HepG2 (cell line): ENCODE data around the gene DCAF12L2. TPM values are rescaled to one million over a fixed set of nuclear protein-coding genes. Genes with fewer than 3 reads are reported as not detected.

Experiments
- ATAC-seq: fragments of 200-7000 bp; cut with Tn5 transposase; 3 replicates; pipeline ENCODE4 v1.9.1; 2020; ENCODE audit warnings: mild to moderate bottlenecking, moderate library complexity
- BruUV-seq: library from RNA; stranded (reverse); fragments of 400-500 nt; replicated peaks from 2 replicates; lab custom pipeline; 2021; lab: Mats Ljungman, UMichigan
- CTCF ChIA-PET: fragments of 300-600 bp; formaldehyde crosslinking; extraction: SDS; loops from one replicate; lab custom pipeline; 2021; ENCODE audit warnings: low total read pairs, inconsistent platforms, low intra/inter-chr PET ratio; lab: Yijun Ruan, JAX
- POLR2A ChIA-PET: fragments of 350-600 bp; sonication (Branson Sonifier 250); formaldehyde crosslinking; loops from one replicate; lab custom pipeline; 2020; ENCODE audit warnings: antibody characterized with exemption, inconsistent platforms; lab: Yijun Ruan, JAX
- DNase-seq: peaks from one replicate; pipeline ENCODE4 v3.0.0-alpha.2; 2015; ENCODE audit warnings: low spot score
- FAIRE-seq: peaks from 3 replicates; lab custom pipeline; 2011; peaks lifted over from hg19 to GRCh38; lab: Jason Lieb, UNC
- H2AFZ ChIP-seq: one replicate; pipeline ENCODE4 v1.6.1; 2011; ENCODE audit warnings: low read length, inconsistent platforms
- H3K27ac ChIP-seq: fragments of 300-600 bp; 3 replicates; pipeline ENCODE4 v1.8.0; 2011; ENCODE audit warnings: mixed run types, mild to moderate bottlenecking, mixed read lengths, low read length, inconsistent platforms; ENCODE audit not compliant: insufficient read depth; ENCODE audit errors: extremely low read length
- H3K27me3 ChIP-seq, 2 experiments: fragments of 200-600 bp in 1 of 2; 2 replicates in 1 of 2; 3 replicates in 1 of 2; pipeline versions ENCODE4 v1.6.0 to v1.8.0; 2011; ENCODE audit warnings: low read length in 2 of 2, mild to moderate bottlenecking in 2 of 2, moderate library complexity in 2 of 2, inconsistent platforms in 1 of 2; ENCODE audit not compliant: insufficient read depth in 2 of 2, control insufficient read depth in 1 of 2
- H3K36me3 ChIP-seq, 2 experiments: fragments of 200-600 bp in 1 of 2; replicated peaks in 1 of 2; 2 replicates in 1 of 2; 3 replicates in 1 of 2; pipeline versions ENCODE4 v1.5.1 to v1.8.0; 2011; ENCODE audit warnings: low read length in 2 of 2, inconsistent platforms in 1 of 2; ENCODE audit not compliant: insufficient read depth in 2 of 2, control insufficient read depth in 1 of 2
- H3K4me1 ChIP-seq: 2 replicates; pipeline ENCODE4 v1.5.1; 2012; ENCODE audit warnings: low read length, inconsistent platforms; ENCODE audit not compliant: insufficient read depth
- H3K4me2 ChIP-seq: 2 replicates; pipeline ENCODE4 v1.6.0; 2011; ENCODE audit warnings: low read depth, low read length, inconsistent platforms
- H3K4me3 ChIP-seq, 3 experiments: fragments of 200-600 bp in 1 of 3; sonication (generic), shearing (Covaris generic) in 1 of 3; replicated peaks in 1 of 3; 2 replicates each; pipeline ENCODE4 v1.5.1; 2011 to 2016; ENCODE audit warnings: low read length in 3 of 3, inconsistent platforms in 2 of 3, low read depth in 2 of 3, mild to moderate bottlenecking in 2 of 3, control low read depth in 1 of 3, mixed read lengths in 1 of 3; ENCODE audit not compliant: insufficient read depth in 1 of 3
- H3K79me2 ChIP-seq: one replicate; pipeline ENCODE4 v1.6.1; 2011; ENCODE audit warnings: low read length, inconsistent platforms; ENCODE audit not compliant: insufficient read depth
- H3K9ac ChIP-seq: 2 replicates; pipeline ENCODE4 v1.6.0; 2011; ENCODE audit warnings: mild to moderate bottlenecking, low read depth, low read length, inconsistent platforms; ENCODE audit not compliant: insufficient read depth
- H3K9me3 ChIP-seq: 2 replicates; pipeline ENCODE4 v1.5.1; 2012; ENCODE audit warnings: mild to moderate bottlenecking, low read length
- H4K20me1 ChIP-seq: 2 replicates; pipeline ENCODE4 v1.6.0; 2011; ENCODE audit warnings: inconsistent platforms, mild to moderate bottlenecking, low read length, moderate library complexity; ENCODE audit not compliant: insufficient read depth
- BHLHE40 ChIP-seq: IDR thresholded peaks from 2 replicates; pipeline ENCODE4 v1.6.1; 2011; ENCODE audit warnings: low read length, improper control_type of control experiment
- FOXJ3 ChIP-seq: sonication (generic); formaldehyde crosslinking; IDR thresholded peaks from 2 replicates; pipeline ENCODE4 v1.4.0; 2020; ENCODE audit warnings: missing genetic modification reagents, mild to moderate bottlenecking, borderline replicate concordance
- MXD1 ChIP-seq: sonication (generic); formaldehyde crosslinking; IDR thresholded peaks from 2 replicates; pipeline ENCODE4 v1.4.0; 2020; ENCODE audit warnings: mild to moderate bottlenecking, missing genetic modification reagents
- NFYC ChIP-seq: IDR thresholded peaks from 2 replicates; pipeline ENCODE4 v1.6.1; 2016; ENCODE audit warnings: missing genetic modification reagents, missing compliant biosample characterization
- NKX3-1 ChIP-seq: sonication (generic); formaldehyde crosslinking; IDR thresholded peaks from 2 replicates; pipeline ENCODE4 v1.5.0; 2020; ENCODE audit warnings: missing genetic modification reagents
- NPAS2 ChIP-seq: sonication (generic); formaldehyde crosslinking; IDR thresholded peaks from 2 replicates; pipeline ENCODE4 v1.8.0; 2022; ENCODE audit warnings: mild to moderate bottlenecking, missing genetic modification reagents, borderline replicate concordance
- PHF8 ChIP-seq: sonication (generic); formaldehyde crosslinking; IDR thresholded peaks from 2 replicates; pipeline ENCODE4 v1.5.0; 2020; ENCODE audit warnings: missing genetic modification reagents
- POLR2AphosphoS2 ChIP-seq: IDR thresholded peaks from 2 replicates; pipeline ENCODE4 v1.6.1; 2011; ENCODE audit warnings: low read depth, low read length, improper control_type of control experiment
- PPARG ChIP-seq: conservative IDR thresholded peaks from 2 replicates; pipeline ENCODE4 v1.6.1; 2016; ENCODE audit warnings: missing biosample characterization, missing genetic modification reagents
- RBFOX2 ChIP-seq: fragments of 200-400 bp; formaldehyde crosslinking; IDR thresholded peaks from 2 replicates; pipeline ENCODE4 v1.6.1; 2017; ENCODE audit warnings: low read depth, mild to moderate bottlenecking, low read length
- RFX3 ChIP-seq: IDR thresholded peaks from 2 replicates; pipeline ENCODE4 v1.6.1; 2016; ENCODE audit warnings: missing biosample characterization, missing genetic modification reagents
- SNRNP70 ChIP-seq: fragments of 200-400 bp; formaldehyde crosslinking; IDR thresholded peaks from 2 replicates; pipeline ENCODE4 v1.6.1; 2017; ENCODE audit warnings: mild to moderate bottlenecking, low read depth, low read length, moderate library complexity
- ZKSCAN1 ChIP-seq: fragments of 150-350 bp; IDR thresholded peaks from 2 replicates; pipeline ENCODE4 v1.6.1; 2014; ENCODE audit warnings: low read length
- ZNF597 ChIP-seq: sonication (generic); formaldehyde crosslinking; IDR thresholded peaks from 2 replicates; pipeline ENCODE4 v1.5.0; 2020; ENCODE audit warnings: missing genetic modification reagents
- ZNF782 ChIP-seq: sonication (generic); formaldehyde crosslinking; IDR thresholded peaks from 2 replicates; pipeline ENCODE4 v1.4.0; 2020; ENCODE audit warnings: missing genetic modification reagents, mild to moderate bottlenecking, borderline replicate concordance
- ZNF790 ChIP-seq: sonication (generic); formaldehyde crosslinking; IDR thresholded peaks from 2 replicates; pipeline ENCODE4 v1.8.0; 2022; ENCODE audit warnings: missing genetic modification reagents, mild to moderate bottlenecking, borderline replicate concordance
- ZNF850 ChIP-seq: sonication (generic); formaldehyde crosslinking; conservative IDR thresholded peaks from 2 replicates; pipeline ENCODE4 v1.9.0; 2021; ENCODE audit warnings: mild to moderate bottlenecking, missing genetic modification reagents
- WGBS: methylation state at CpG from one replicate; pipeline ENCODE4 v1.1.6; 2017; ENCODE audit warnings: low lambda C conversion rate; 5-methylcytosine and 5-hydroxymethylcytosine counted together
- in situ Hi-C: cut with HindIII; loops from 2 replicates; pipeline ENCODE4 v1.10.0; 2017; ENCODE audit warnings: low pct_unique_long_range_greater_than_20kb; ENCODE audit not compliant: extremely low pct_ligation_motif_present
- intact Hi-C: fragments of 100-400 bp; cut with micrococcal nuclease; formaldehyde crosslinking; loops from one replicate; pipeline ENCODE4 v1.10.0; 2022; ENCODE audit not compliant: unreplicated experiment
- polyA plus RNA-seq, 8 experiments: library from polyadenylated mRNA; depleted of rRNA in 3 of 8; stranded (reverse) in 7 of 8; unstranded in 1 of 8; fragments of >200 nt; fragmentation: Illumina TruSeq in 4 of 8; extraction: Trizol in 4 of 8; gene quantifications; 2 replicates each; pipeline versions ENCODE4 v1.2.1 to v1.2.3, GENCODE V29; 2011 to 2016; ENCODE audit warnings: low read depth in 4 of 8, missing spikeins in 1 of 8, mixed read lengths in 1 of 8; ENCODE audit not compliant: insufficient read depth in 1 of 8
- total RNA-seq, 5 experiments: library from RNA; depleted of rRNA; stranded (reverse); fragments of >200 nt; fragmentation: Illumina TruSeq; extraction: Trizol; gene quantifications; 2 replicates each; pipeline ENCODE4 v1.2.3, GENCODE V29; 2016; ENCODE audit warnings: low read depth in 1 of 5

The DCAF12L2 gene
- total and polyA plus RNA-seq, 2 of the 13 experiments (the other 11 are each of a cell fraction or from before 2014, with no cell fraction given), result not detected

DNA sequence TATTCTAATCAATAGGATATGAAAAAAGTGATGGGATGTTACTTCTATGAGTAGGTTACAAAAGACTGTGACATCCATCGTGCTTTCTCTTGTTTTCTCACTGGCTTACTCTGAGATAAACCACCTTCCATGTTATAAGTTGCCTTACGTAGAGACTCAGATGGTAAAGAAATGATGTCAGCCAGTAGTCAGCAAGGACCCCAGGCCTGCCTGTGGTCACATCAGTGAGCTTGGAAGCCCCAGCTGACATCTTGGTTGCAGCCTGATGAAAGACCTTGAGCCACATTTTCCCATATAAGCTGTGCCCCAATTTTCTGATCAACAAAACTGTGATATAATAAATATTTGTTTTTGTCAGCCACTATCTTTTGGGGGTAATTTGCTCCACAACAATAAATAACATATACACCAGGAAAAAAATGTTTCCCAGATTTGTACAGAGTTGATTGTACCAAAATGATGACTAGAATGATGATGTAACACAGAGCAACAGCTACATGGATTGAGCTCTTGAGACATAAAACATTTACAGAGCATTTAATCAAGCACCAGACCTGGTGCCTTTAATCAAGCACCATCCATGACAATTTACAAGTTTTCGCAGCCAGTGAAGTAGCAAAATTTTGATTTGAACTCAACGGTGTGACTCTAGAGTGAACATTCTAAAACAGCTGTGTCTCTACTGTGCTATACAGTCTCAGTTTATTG lies 11.2 kb upstream of the DCAF12L2 start:
- H3K4me1 ChIP-seq, result no peaks in the 10 kb centered on the region
- no peak for FAIRE-seq
- H3K4me2 ChIP-seq, result no peak overlapping the region
- H3K9ac ChIP-seq, result no peak overlapping the region
- no peak overlapping the region for H2AFZ ChIP-seq
- ATAC-seq, result no peak
- CTCF ChIA-PET, result no interaction called here
- POLR2A ChIA-PET, result no interaction called here
- WGBS, result 0% methylated on average over 2 of the region's 4 CpGs
- BruUV-seq, result no TSS peak
- no peaks in the 10 kb centered on the region for H3K79me2 ChIP-seq
- no peaks in the 10 kb centered on the region for H4K20me1 ChIP-seq
- no peak for DNase-seq
- TF ChIP-seq NKX3-1 (CRISPR knock-in tag) (no peak), NPAS2 (CRISPR knock-in tag) (no peak), RFX3 (CRISPR knock-in tag) (no peak), MXD1 (CRISPR knock-in tag) (no peak), SNRNP70 (no peak), ZNF782 (CRISPR knock-in tag) (no peak), ZNF850 (CRISPR knock-in tag) (no peak), RBFOX2 (no peak), POLR2AphosphoS2 (no peak), ZNF790 (CRISPR knock-in tag) (no peak), ZKSCAN1 (no peak), BHLHE40 (no peak), NFYC (CRISPR knock-in tag) (no peak), FOXJ3 (CRISPR knock-in tag) (no peak), PPARG (CRISPR knock-in tag) (no peak), ZNF597 (no peak), PHF8 (no peak)
- no peak overlapping the region for H3K4me3 ChIP-seq
- no peak overlapping the region for H3K27ac ChIP-seq
- intact Hi-C loops, result no loop called here
- peaks cover 32% of the 10 kb centered on the region for H3K9me3 ChIP-seq
- in situ Hi-C loops, result no loop called here
- no peaks in the 10 kb centered on the region for H3K27me3 ChIP-seq
- H3K36me3 ChIP-seq, result no peaks in the 10 kb centered on the region
